Activated naive CD8-positive, alpha-beta T cell treated with anti-CD3 and anti-CD28 coated beads, Interleukin-2, amount 10 ng/mL, durations not matched to agents 7 days and 5 days (primary cell): Measurements from ENCODE around the gene LEKR1. TPM values are rescaled to one million over a fixed set of nuclear protein-coding genes. Genes with fewer than 3 reads are reported as not detected.
"Not testable (repeated sequence)": the region's sequence is repeated elsewhere in the genome, so short reads cannot be mapped to it uniquely, and the experiment has no call there.

Experiments
- ATAC-seq: fragments of 150-1000 bp; cut with Tn5 transposase; one replicate; pipeline ENCODE4 v1.10.0; 2021; ENCODE audit warnings: low read depth, moderate library complexity
- POLR2A ChIA-PET: fragments of 350-600 bp; sonication (Branson Sonifier 250); formaldehyde crosslinking; loops from one replicate; lab custom pipeline; 2021; ENCODE audit warnings: antibody characterized with exemption; lab: Charles Lee
- DNase-seq: peaks from one replicate; pipeline ENCODE4 v3.0.0; 2021
- H3K27ac Mint-ChIP-seq: one replicate; pipeline ENCODE4 v1.8.0; 2022; ENCODE audit warnings: mild to moderate bottlenecking, mixed read lengths
- H3K27me3 Mint-ChIP-seq: one replicate; pipeline ENCODE4 v1.8.0; 2022; ENCODE audit warnings: mild to moderate bottlenecking, moderate library complexity, mixed read lengths
- H3K36me3 Mint-ChIP-seq: one replicate; pipeline ENCODE4 v1.8.0; 2021; ENCODE audit warnings: mild to moderate bottlenecking, mixed read lengths
- H3K4me1 Mint-ChIP-seq: one replicate; pipeline ENCODE4 v1.8.0; 2021; ENCODE audit warnings: mixed read lengths
- H3K4me3 Mint-ChIP-seq: one replicate; pipeline ENCODE4 v1.8.0; 2022; ENCODE audit warnings: mild to moderate bottlenecking, moderate library complexity, mixed read lengths
- H3K9me3 Mint-ChIP-seq: one replicate; pipeline ENCODE4 v1.8.0; 2021; ENCODE audit warnings: mixed read lengths
- total RNA-seq, 2 experiments: library from RNA; stranded (reverse); gene quantifications; one replicate each; pipeline ENCODE4 v1.2.3, GENCODE V29; 2021

The LEKR1 gene
- total RNA-seq, 2 experiments from 2014 or later: 1.3 to 1.5 TPM

DNA sequence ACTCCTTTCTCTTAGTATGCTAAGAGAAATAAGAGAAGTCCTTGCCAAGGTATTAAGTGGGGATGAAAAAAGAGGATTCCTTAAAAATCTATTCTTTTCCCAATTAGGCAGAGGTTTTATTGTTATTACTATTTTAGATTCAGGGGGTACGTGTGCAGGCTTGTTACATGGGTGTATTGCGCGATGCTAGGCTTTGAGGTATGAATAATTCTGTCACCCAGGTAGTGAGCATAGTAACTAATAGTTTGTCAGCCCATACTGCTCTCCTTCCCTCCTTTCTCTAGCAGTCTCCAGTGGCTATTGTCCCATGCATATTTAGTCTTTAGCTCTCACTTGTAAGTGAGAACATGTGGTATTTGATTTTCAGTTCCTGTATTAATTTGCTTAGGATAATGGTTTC is 83.9 kb downstream of the LEKR1 start:
- Mint-ChIP-seq H3K27ac (no peak overlapping the region), H3K27me3 (no peaks in the 10 kb centered on the region), H3K36me3 (no peaks in the 10 kb centered on the region), H3K9me3 (peaks cover 2% of the 10 kb centered on the region), H3K4me3 (no peak overlapping the region), H3K4me1 (no peaks in the 10 kb centered on the region)
- ATAC-seq (no peak), DNase-seq (no peak)
- POLR2A ChIA-PET: no interaction called here

DNA sequence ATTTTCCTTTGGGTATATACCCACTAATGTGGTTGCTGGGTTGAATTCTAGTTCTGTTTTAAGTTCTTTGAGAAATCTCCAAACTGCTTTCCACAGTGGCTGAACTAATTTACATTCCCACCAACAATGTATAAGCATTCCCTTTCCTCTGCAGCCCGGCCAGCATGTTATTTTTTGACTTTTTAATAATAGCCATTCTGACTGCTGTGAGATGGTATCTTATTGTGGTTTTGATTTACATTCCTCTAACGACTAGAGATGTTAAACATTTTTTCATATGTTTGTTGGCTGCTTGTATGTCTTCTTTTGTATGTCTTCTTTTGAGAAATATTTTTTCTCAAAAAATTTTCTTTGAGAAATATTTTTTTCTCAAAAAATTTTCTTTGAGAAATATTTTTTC is 84.7 kb downstream of the LEKR1 start:
- not testable (repeated sequence) for H3K27me3 Mint-ChIP-seq

DNA sequence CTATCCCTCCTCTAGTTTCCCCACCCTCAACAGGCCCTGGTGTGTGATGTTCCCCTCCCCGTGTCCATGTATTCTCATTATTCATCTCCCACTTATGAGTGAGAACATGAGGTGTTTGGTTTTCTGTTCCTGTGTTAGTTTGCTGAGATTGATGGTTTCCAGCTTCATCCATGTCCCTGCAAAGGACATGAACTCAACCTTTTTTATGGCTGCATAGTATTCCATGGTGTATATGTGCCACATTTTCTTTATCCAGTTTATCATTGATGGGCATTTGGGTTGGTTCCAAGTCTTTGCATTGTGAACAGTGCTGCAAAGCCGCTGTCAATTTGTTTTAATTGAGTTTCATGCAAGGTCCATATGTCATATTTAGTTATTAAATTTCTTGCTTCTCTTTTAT is 88.1 kb downstream of the LEKR1 start:
- H3K9me3 Mint-ChIP-seq: peaks cover 13% of the 10 kb centered on the region
- H3K36me3 Mint-ChIP-seq, H3K27ac Mint-ChIP-seq, H3K4me1 Mint-ChIP-seq, DNase-seq, POLR2A ChIA-PET, H3K27me3 Mint-ChIP-seq, H3K4me3 Mint-ChIP-seq, ATAC-seq: not testable (repeated sequence)

More for the DNA sequence above, 84.7 kb downstream of the LEKR1 start:
- ATAC-seq, H3K9me3 Mint-ChIP-seq, H3K27ac Mint-ChIP-seq, DNase-seq, H3K36me3 Mint-ChIP-seq, POLR2A ChIA-PET, H3K4me3 Mint-ChIP-seq, H3K4me1 Mint-ChIP-seq: not testable (repeated sequence)

DNA sequence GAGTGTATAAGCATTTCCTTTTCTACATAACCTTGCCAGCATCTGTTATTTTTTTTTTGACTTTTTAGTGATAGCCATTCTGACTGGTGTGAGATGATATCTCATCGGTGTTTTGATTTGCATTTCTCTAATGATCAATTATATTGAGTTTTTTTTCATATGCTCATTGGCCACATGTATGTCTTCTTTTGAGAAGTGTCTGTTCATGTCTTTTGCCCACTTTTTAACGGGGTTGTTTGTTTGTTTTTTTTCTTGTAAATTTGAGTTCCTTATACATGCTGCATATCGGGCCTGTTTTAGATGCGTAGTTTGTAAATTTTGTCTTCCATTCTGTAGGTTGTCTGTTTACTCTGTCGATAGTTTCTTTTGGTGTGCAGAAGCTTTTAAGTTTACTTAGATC is 89.2 kb downstream of the LEKR1 start:
- H3K9me3 Mint-ChIP-seq: peaks cover 13% of the 10 kb centered on the region
- no peak overlapping the region for H3K4me3 Mint-ChIP-seq
- ATAC-seq (no peak), DNase-seq (no peak)
- no peaks in the 10 kb centered on the region for H3K27me3 Mint-ChIP-seq
- POLR2A ChIA-PET: no interaction called here
- no peaks in the 10 kb centered on the region for H3K4me1 Mint-ChIP-seq
- no peak overlapping the region for H3K27ac Mint-ChIP-seq
- no peaks in the 10 kb centered on the region for H3K36me3 Mint-ChIP-seq

DNA sequence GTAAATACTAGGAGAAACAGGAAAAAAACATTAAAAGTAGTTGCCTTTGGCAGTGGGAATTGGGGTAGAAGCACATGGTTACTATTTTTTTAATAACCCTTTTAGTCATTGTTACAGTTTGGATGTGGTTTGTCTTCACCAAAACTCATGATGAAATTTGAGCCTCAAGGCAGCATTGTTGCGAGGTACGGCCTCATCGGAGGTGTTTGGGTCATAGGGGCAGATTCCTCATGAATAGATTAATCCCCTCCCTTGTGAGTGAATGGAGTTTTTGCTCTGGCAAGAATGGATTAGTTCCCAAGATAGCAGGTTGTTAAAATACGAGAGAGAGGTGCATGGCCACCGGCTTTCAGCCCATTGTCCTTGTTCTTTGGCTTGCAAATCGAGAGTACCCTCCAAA is 92.6 kb downstream of the LEKR1 start:
- ATAC-seq: no peak

DNA sequence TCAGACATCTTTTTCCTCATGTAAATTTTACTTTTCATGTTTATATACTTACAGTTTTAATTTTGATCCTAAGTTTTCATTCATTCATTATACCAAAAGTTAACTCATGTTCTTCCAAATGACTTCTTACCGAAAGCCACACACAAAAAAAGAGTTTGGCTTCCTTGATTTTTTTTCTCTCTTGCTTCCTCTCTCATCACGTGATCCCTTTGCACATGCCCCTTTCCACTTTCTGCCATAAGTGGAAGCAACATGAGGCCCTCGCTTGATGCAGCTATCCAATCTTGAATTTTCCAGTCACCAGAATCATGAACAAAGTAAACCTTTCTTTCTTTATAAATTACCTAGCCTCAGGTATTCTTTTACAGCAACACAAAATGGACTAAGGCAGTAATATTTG is 93.7 kb downstream of the LEKR1 start:
- H3K9me3 Mint-ChIP-seq: peaks cover 16% of the 10 kb centered on the region
- POLR2A ChIA-PET: no interaction called here

More for the DNA sequence above, 92.6 kb downstream of the LEKR1 start:
- Mint-ChIP-seq H3K27me3 (no peaks in the 10 kb centered on the region), H3K9me3 (peaks cover 13% of the 10 kb centered on the region), H3K4me1 (no peaks in the 10 kb centered on the region), H3K27ac (no peak overlapping the region), H3K4me3 (no peak overlapping the region), H3K36me3 (no peaks in the 10 kb centered on the region)
- POLR2A ChIA-PET: no interaction called here
- DNase-seq: no peak

DNA sequence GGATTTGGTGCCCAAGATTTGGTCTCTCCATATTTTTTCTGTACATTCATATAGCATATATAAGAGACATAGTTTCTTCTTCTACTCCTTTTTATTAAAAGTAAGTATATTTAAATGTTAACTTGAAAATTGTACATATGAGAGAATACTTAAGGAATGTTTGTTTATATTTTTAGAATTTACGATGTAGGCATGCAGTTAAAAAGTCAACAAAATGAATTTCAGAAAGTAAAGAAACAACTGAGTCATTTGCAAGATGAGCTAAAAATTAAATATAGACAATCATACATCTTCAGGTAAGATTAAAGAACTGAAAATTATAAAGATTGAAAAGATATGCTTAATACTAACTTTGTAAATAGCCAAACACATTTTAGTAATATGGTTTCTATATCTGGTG is 94.2 kb downstream of the LEKR1 start:
- Mint-ChIP-seq H3K36me3 (no peaks in the 10 kb centered on the region), H3K27ac (no peak overlapping the region), H3K4me3 (no peak overlapping the region), H3K27me3 (no peaks in the 10 kb centered on the region), H3K4me1 (no peaks in the 10 kb centered on the region), H3K9me3 (peaks cover 13% of the 10 kb centered on the region)
- DNase-seq: no peak
- POLR2A ChIA-PET: no interaction called here
- no peak for ATAC-seq

More for the DNA sequence above, 93.7 kb downstream of the LEKR1 start:
- no peaks in the 10 kb centered on the region for H3K27me3 Mint-ChIP-seq
- no peak overlapping the region for H3K27ac Mint-ChIP-seq
- no peaks in the 10 kb centered on the region for H3K36me3 Mint-ChIP-seq
- no peak for ATAC-seq
- H3K4me3 Mint-ChIP-seq: no peak overlapping the region
- no peaks in the 10 kb centered on the region for H3K4me1 Mint-ChIP-seq
- no peak for DNase-seq

DNA sequence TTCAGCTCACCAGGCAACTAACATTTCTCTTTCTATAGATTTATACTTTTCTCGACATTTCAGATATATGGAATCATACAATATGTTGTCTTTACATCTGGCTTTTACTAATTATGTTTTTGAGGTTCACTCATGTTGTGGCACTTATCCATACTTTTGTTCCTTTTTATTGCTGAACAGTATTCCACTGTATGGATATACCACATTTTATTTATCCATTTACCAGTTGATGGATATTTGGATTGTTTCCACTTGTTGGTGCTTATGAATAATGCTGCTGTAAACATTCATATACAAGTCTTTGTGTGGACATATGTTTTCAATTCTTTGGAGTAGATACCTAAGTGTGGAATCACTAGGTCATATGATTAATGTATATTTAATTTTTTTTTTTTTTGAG is 97.2 kb downstream of the LEKR1 start:
- POLR2A ChIA-PET: no interaction called here
- no peak overlapping the region for H3K27ac Mint-ChIP-seq
- no peak for ATAC-seq
- no peaks in the 10 kb centered on the region for H3K27me3 Mint-ChIP-seq
- no peak overlapping the region for H3K4me3 Mint-ChIP-seq
- H3K36me3 Mint-ChIP-seq: no peaks in the 10 kb centered on the region
- H3K4me1 Mint-ChIP-seq: no peaks in the 10 kb centered on the region
- H3K9me3 Mint-ChIP-seq: peaks cover 8% of the 10 kb centered on the region
- DNase-seq: no peak

DNA sequence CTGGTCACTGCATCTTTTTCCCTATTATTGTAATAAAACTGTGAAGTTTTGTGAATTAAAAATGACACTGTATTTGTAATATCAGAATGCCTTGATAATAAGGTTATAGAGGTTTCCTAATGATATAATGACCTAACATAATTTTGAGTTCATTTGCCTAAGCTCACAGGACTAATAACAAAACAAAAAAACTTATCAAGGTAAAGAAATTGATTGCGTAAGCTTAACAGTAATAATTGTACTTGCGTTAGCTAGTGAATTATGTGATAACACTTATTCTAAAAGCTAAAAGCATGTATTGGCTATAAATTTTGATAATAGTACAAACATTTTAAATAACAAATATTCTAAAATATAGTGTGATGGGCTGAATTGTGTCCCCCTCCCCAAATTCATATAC is 112.6 kb downstream of the LEKR1 start:
- Mint-ChIP-seq H3K36me3 (no peaks in the 10 kb centered on the region), H3K9me3 (no peaks in the 10 kb centered on the region), H3K27ac (no peak overlapping the region), H3K4me1 (no peaks in the 10 kb centered on the region), H3K4me3 (no peak overlapping the region), H3K27me3 (peaks cover 27% of the 10 kb centered on the region)
- ATAC-seq (no peak), DNase-seq (no peak)
- POLR2A ChIA-PET: no interaction called here

DNA sequence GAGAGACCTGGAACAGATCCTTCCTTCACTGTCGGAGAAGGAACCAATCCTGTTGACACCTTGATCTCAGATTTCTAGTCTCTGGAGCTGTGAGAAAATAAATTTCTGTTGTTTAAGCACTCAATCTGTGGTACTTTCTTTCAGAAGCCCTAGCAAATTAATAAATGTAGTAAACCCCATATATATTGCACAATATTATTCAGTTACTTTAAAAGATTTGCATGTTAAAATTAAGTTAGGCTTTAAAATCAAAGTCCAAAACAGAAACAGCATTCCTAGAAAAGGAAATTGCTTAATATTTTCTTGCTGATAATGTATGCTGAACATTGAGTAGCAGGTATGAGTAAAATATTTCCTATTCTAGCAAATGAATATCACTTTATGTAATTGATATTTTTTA is 113.2 kb downstream of the LEKR1 start:
- no peak overlapping the region for H3K27ac Mint-ChIP-seq
- H3K4me1 Mint-ChIP-seq: no peaks in the 10 kb centered on the region
- DNase-seq: no peak
- POLR2A ChIA-PET: no interaction called here
- H3K9me3 Mint-ChIP-seq: no peaks in the 10 kb centered on the region
- H3K4me3 Mint-ChIP-seq: no peak overlapping the region
- H3K36me3 Mint-ChIP-seq: no peaks in the 10 kb centered on the region
- peaks cover 27% of the 10 kb centered on the region for H3K27me3 Mint-ChIP-seq
- no peak for ATAC-seq

DNA sequence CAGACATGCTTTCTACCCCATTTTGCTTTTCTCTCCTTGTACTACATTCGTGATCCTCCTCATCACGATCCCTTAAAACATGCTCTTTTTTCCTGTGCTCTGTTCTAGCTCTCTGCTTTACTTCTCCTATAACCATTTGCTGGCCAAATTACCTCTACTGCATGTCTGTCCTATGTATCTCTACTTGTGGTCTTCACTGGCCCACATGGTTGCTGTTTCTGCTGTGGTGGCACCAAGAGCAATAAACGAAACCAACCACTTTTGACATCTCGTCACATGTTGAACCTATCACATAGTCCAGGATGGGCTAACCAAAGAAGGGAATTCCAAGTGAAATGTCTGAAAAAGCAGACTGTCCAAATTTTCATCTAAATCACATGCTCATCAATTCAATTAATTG is 115.2 kb downstream of the LEKR1 start:
- Mint-ChIP-seq H3K36me3 (no peaks in the 10 kb centered on the region), H3K4me1 (no peaks in the 10 kb centered on the region), H3K4me3 (no peak overlapping the region), H3K9me3 (no peaks in the 10 kb centered on the region), H3K27ac (no peak overlapping the region), H3K27me3 (peaks cover 36% of the 10 kb centered on the region)
- no peak for ATAC-seq
- no peak for DNase-seq
- POLR2A ChIA-PET: no interaction called here

DNA sequence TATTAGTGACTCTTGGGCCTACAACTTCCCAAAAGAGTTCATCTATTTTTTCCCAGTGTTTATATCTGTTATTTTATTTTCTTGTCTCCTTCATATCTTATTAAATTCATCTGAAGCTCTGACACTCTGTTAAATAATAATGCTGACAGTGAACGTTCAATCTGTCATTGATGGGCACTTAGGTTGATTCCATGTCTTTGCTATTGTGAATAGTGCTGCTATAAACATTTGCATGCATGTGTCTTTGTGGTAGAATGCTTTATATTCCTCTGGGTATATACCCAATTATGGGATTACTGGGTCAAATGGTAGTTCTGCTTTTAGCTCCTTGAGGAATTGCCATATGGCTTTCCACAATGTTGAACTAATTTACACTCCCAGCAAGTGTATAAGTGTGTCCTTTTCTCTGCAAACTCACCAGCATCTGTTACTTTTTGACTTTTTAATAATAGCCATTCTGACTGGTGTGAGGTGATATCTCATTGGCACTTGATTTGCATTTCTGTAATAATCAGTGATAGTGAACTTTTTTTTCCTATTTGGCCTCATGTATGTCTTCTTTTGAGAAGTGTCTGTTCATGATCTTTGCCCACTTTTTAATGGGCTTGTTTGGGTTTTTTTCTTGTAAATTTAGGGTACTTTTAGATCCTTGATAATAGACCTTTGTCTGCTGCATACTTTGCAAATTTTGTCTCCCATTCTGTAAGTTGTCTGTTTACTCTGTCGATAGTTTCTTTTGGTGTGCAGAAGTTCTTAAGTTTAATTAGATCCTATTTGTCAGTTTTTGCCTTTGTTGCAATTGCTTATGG is 122.5 kb downstream of the LEKR1 start:
- Mint-ChIP-seq H3K4me3 (no peak overlapping the region), H3K27ac (no peak overlapping the region), H3K9me3 (peaks cover 4% of the 10 kb centered on the region), H3K27me3 (peaks cover 20% of the 10 kb centered on the region), H3K4me1 (no peaks in the 10 kb centered on the region), H3K36me3 (peaks cover 2% of the 10 kb centered on the region)
- DNase-seq (no peak), ATAC-seq (no peak)
- POLR2A ChIA-PET: no interaction called here

DNA sequence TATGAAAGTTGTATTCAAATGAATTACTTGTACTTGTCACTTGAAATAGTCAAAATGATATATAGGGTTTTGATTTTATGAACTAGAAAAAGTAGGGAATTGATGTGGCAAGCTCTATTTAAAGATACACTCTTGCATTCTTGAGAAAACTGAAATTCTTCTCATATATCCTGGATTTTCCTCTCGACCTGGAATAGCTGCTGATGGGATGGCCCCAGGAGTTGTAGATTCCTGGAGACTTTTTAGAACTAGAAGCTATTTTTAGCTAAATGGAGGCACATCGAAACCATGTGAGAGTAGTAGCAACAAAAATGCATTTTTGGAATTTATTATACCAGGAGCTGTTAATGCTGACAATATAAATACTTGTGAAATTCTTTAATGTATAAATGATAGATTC is 125.9 kb downstream of the LEKR1 start:
- H3K27me3 Mint-ChIP-seq: peaks cover 15% of the 10 kb centered on the region
- H3K36me3 Mint-ChIP-seq: peaks cover 2% of the 10 kb centered on the region
- POLR2A ChIA-PET: no interaction called here
- no peak for ATAC-seq
- no peak overlapping the region for H3K4me3 Mint-ChIP-seq
- H3K9me3 Mint-ChIP-seq: peaks cover 6% of the 10 kb centered on the region
- no peak for DNase-seq
- no peak overlapping the region for H3K27ac Mint-ChIP-seq
- no peaks in the 10 kb centered on the region for H3K4me1 Mint-ChIP-seq

DNA sequence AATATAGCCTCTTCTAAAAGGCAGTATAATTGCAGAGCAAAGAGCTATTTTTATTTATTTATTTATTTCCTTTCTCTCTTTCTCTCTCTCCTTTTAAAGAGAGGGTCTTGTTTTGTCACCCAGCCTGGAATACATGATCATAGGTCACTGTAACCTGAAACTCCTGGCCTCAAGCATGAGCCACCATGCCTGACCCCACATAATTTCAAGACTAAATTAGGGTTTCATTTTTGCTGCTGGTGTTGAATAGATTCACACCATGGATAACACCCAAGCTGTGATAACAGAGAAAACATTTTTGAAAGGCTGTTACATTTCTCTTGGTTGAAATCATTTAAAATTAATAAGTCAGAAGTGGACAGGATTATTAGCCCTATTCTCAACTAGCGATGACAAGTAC is 131.6 kb downstream of the LEKR1 start:
- Mint-ChIP-seq H3K9me3 (peaks cover 4% of the 10 kb centered on the region), H3K4me3 (no peak overlapping the region), H3K27me3 (peaks cover 12% of the 10 kb centered on the region), H3K4me1 (no peaks in the 10 kb centered on the region), H3K27ac (no peak overlapping the region), H3K36me3 (no peaks in the 10 kb centered on the region)
- ATAC-seq: no peak
- POLR2A ChIA-PET: no interaction called here
- DNase-seq: no peak
